Activated CD4-positive, alpha-beta memory T cell treated with anti-CD3 and anti-CD28 coated beads for 36 hours (primary cell): ENCODE results near the gene TAF1A. TPM values are rescaled to one million over a fixed set of nuclear protein-coding genes. Genes with fewer than 3 reads are reported as not detected.

Source experiments
- CTCF ChIA-PET: fragments of 350-600 bp; sonication (Branson Sonifier 250); formaldehyde crosslinking; loops from one replicate; lab custom pipeline; 2021; ENCODE audit warnings: antibody characterized with exemption, inconsistent platforms; lab: Charles Lee
- POLR2A ChIA-PET: fragments of 350-600 bp; sonication (Branson Sonifier 250); formaldehyde crosslinking; loops from one replicate; lab custom pipeline; 2021; ENCODE audit warnings: antibody characterized with exemption; lab: Charles Lee
- DNase-seq: peaks from one replicate; pipeline ENCODE4 v3.0.0-alpha.2; 2020
- H3K27ac Mint-ChIP-seq: one replicate; pipeline ENCODE4 v1.8.0; 2021; ENCODE audit warnings: mixed read lengths
- H3K27me3 Mint-ChIP-seq: one replicate; pipeline ENCODE4 v1.8.0; 2021; ENCODE audit warnings: mixed read lengths
- H3K36me3 Mint-ChIP-seq: one replicate; pipeline ENCODE4 v1.8.0; 2021; ENCODE audit warnings: mixed read lengths
- H3K4me1 Mint-ChIP-seq: one replicate; pipeline ENCODE4 v1.8.0; 2021; ENCODE audit warnings: low read depth, mixed read lengths
- H3K4me3 Mint-ChIP-seq: one replicate; pipeline ENCODE4 v1.8.0; 2021; ENCODE audit warnings: mild to moderate bottlenecking, mixed read lengths
- H3K9me3 Mint-ChIP-seq: one replicate; pipeline ENCODE4 v1.8.0; 2021; ENCODE audit warnings: mixed read lengths
- intact Hi-C: fragments of 100-400 bp; cut with micrococcal nuclease; formaldehyde crosslinking; loops from one replicate; pipeline ENCODE4 v1.15.1; 2023
- total RNA-seq, 2 experiments: library from RNA; stranded (reverse); gene quantifications; one replicate each; pipeline ENCODE4 v1.2.3, GENCODE V29; 2021

TAF1A gene
- total RNA-seq = 10 to 100 TPM; 19.1 to 19.6 TPM

DNA sequence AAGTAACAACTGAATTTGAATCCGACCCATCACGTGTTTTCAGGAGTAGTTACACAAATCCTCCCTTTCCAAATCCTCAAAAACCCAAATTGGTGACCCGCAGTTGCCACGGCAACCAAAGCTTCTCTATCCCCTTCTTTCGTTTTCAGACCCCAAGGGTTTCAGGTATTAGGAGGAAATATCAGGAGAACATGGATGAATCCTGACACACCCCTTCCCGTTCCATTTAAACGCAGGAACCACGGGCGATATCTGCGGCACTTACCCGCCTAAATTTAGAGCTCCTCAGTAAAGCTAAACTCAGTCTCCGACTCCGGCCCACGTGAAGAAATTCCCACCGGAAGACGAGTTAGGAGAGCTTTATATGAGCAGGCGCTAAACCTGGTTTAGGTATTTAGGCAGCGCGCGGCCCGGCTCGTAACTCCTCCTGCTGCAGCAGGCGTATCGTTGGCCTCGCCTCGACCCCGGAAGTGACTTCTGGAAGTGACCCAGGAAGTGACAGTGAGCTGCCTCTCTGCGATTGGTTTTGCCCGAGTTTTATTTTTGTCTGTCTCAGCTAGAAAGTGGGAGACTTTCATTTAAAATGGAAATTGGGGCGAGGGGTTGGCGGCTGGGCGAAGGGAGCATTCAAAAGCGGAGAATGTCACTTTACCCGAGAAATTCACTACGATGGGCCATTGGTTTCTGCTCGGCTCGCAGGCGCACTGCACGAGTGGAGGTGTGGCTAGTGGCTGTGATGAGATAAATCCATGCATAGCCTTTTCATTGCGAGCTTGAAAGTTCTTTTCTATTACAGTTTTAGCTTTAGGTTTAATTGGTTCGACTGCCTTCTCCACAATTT is at the start of gene TAF1A:
TSS of gene TAF1A (minus strand) at position 472 of the 841 bp plus-strand sequence.
- Mint-ChIP-seq H3K9me3 (no peaks in the 10 kb centered on the region), H3K27ac (peak within 1 kb of the TSS; percentile 96), H3K4me1 (peaks cover 45% of the 10 kb centered on the region), H3K27me3 (no peaks in the 10 kb centered on the region), H3K36me3 (peaks cover 29% of the 10 kb centered on the region), H3K4me3 (peak within 1 kb of the TSS; percentile 97)
- CTCF ChIA-PET = interaction anchor here (0.8 to 3.5 kb wide), 5 partner anchors 31 to 500 kb away, joined by 3 to 27 read pairs (median 5); no protein-coding TSS in a partner anchor
- intact Hi-C loops = loop anchor here (1.0 to 2.0 kb wide), 4 partner anchors 28 to 125 kb away; partner anchors contain the start of genes AIDA and BROX
- POLR2A ChIA-PET = interaction anchor here (1.1 to 2.2 kb wide), 6 partner anchors 10 to 123 kb away, joined by 3 to 9 read pairs (median 5); partner anchors contain the start of genes AIDA and BROX
- DNase-seq = peak; percentile 92

DNA sequence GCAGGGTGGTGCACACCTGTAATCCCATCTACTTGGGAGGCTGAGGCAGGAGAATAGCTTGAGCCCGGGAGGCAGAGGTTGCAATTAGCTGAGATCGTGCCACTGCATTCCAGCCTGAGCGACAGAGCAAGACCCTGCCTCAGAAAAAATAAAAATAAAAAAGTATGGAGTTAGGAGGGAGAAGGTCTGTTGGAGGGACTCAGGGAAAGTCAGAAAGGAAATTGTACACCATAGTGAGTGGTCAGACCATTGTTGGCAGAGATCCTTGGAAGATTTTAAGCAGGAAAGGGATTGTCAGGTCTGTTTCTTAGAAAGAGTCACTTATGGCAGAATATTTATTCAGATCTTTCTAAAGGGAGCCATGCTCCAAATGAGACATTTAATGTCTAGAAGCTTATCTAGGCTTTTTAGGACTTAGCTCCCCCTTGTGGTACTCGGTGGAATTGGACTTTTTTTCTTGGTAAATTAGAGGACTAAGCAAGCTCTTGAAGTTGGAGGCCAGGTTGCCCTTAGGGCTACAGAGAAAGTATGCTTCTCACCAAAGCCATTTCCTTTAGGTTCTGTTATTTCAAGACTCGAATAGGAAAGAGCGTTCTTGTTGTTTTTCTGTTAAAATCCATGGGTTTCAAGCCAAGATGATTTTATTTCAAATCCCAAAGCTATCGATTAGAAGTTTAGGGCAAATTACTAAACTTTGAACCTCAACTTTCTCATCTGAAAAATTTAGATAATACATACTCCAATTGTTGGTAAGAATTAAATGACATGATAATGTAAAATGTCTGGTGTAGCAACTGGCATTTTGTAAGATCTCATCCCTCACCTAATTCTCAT is 44.7 kb upstream of the TAF1A start:
- Mint-ChIP-seq H3K4me3 (no peak overlapping the region), H3K4me1 (peaks cover 2% of the 10 kb centered on the region), H3K27ac (no peak overlapping the region), H3K36me3 (peaks cover 22% of the 10 kb centered on the region), H3K27me3 (no peaks in the 10 kb centered on the region), H3K9me3 (no peaks in the 10 kb centered on the region)
- ChIA-PET CTCF (interaction anchor here (0.6 to 3.4 kb wide), 38 partner anchors 10 to 1700 kb away, joined by 3 to 56 read pairs (median 4); partner anchors contain the start of gene TAF1A), POLR2A (interaction anchor here (0.7 to 1.2 kb wide), 3 partner anchors 10 to 78 kb away, joined by 3 to 5 read pairs (median 5); partner anchors contain the start of gene TAF1A)
- peak; percentile 33 for DNase-seq
- intact Hi-C loops = loop anchor here (1.0 kb wide), 1 partner anchor 169 kb away; no protein-coding TSS in a partner anchor

DNA sequence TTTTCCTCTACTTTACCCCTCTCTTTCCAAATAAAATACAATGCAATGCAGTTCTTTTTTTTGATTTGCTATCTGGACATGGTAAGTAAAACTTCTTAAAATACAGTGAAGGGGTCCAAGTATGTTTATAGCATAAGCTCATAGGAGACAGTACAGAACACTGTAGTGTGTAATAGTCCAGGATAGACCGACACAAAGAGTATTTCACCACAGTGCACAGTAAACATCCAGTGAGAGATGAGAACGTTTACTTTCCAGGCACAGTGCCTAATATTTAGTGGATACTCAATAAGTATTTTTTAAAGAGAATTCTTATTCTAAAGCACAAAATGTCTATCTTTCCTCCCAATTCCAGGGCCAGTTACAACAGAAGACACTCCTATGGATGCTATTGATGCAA is 43.0 kb upstream of the TAF1A start:
- H3K27ac Mint-ChIP-seq = no peak overlapping the region
- POLR2A ChIA-PET = no interaction called here
- no peak overlapping the region for H3K4me3 Mint-ChIP-seq
- H3K9me3 Mint-ChIP-seq = no peaks in the 10 kb centered on the region
- intact Hi-C loops = no loop called here
- DNase-seq = no peak
- H3K4me1 Mint-ChIP-seq = peaks cover 2% of the 10 kb centered on the region
- peaks cover 30% of the 10 kb centered on the region for H3K36me3 Mint-ChIP-seq
- CTCF ChIA-PET = interaction anchor here (3.4 kb wide), 1 partner anchor 168 kb away, joined by 56 read pairs; no protein-coding TSS in a partner anchor
- H3K27me3 Mint-ChIP-seq = no peaks in the 10 kb centered on the region

DNA sequence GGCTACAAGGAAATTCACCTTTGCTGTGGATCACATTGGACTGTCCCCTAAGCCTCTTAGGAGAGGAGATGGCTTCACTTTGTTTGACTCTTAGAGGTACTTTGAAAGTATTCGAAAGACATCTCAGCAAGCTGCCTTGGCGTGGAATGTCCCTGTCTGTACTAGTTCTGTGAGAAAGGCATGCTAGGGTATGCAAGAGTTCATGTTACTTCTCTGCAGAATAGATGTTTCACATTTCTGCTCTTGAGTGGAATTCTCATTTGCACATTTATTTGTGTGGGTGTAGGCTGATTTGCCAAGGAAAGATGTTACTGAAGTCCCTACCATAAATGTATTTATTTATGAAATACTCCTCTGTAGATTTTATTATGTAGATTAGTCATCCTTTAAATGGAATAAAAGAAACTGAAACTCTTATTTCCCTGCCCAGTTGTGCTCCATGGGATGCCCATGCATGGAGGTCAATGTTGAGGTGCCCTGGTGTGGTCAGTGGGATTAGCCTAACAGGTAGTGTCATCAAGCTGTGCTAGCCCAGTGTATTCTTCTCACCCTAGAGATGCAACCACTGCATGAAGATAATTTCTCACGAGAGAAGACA is 42.0 kb upstream of the TAF1A start:
- intact Hi-C loops = no loop called here
- Mint-ChIP-seq H3K27ac (no peak overlapping the region), H3K27me3 (no peaks in the 10 kb centered on the region), H3K9me3 (no peaks in the 10 kb centered on the region), H3K4me3 (no peak overlapping the region), H3K4me1 (peaks cover 2% of the 10 kb centered on the region), H3K36me3 (peaks cover 34% of the 10 kb centered on the region)
- ChIA-PET CTCF (interaction anchor here (3.4 kb wide), 1 partner anchor 167 kb away, joined by 56 read pairs; no protein-coding TSS in a partner anchor), POLR2A (no interaction called here)
- DNase-seq = no peak

DNA sequence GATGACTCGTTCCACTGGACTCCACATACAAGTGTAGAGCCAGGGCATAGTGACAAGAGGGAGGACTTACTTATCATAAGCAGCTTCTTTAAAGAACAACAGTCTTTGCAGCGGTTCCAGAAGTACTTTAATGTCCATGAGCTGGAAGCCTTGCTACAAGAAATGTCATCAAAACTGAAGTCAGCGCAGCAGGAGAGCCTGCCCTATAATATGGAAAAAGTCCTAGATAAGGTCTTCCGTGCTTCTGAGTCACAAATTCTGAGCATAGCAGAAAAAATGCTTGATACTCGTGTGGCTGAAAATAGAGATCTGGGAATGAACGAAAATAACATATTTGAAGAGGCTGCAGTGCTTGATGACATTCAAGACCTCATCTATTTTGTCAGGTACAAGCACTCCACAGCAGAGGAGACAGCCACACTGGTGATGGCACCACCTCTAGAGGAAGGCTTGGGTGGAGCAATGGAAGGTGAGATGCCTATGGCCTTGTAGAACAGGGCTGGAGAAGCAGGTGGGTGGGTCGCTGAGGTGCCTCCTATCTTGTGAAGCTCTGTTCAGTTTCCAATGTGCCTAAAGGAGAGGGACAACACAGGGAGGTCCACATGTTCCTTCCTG is 40.3 kb upstream of the TAF1A start:
- Mint-ChIP-seq H3K36me3 (peaks cover 29% of the 10 kb centered on the region), H3K27me3 (no peaks in the 10 kb centered on the region), H3K4me1 (peaks cover 2% of the 10 kb centered on the region), H3K9me3 (no peaks in the 10 kb centered on the region), H3K4me3 (no peak overlapping the region), H3K27ac (no peak overlapping the region)
- ChIA-PET CTCF (no interaction called here), POLR2A (no interaction called here)
- no peak for DNase-seq
- intact Hi-C loops = no loop called here

DNA sequence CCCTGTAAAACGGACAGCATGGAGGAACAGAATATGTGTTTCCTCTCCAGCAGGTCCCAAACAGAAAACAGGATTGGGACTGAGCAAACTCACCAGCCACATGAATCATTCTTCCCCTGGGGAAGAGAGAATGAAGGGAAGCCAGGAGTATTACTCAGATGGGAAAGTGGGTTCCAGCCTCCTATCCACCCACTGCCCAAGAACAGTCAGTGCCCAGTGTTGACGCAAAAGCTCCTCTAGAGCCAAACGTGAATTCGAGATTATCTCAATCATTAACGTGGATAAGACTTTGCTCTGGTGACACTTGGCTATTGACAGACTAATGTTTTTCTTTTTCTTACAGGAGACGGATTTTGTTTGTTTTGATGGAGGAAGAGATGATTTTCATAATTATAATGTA is 37.5 kb upstream of the TAF1A start:
- intact Hi-C loops = no loop called here
- POLR2A ChIA-PET = no interaction called here
- H3K36me3 Mint-ChIP-seq = peaks cover 34% of the 10 kb centered on the region
- CTCF ChIA-PET = interaction anchor here (1.0 to 3.2 kb wide), 2 partner anchors 162 to 606 kb away, joined by 3 to 10 read pairs; no protein-coding TSS in a partner anchor
- H3K27ac Mint-ChIP-seq = no peak overlapping the region
- no peak overlapping the region for H3K4me3 Mint-ChIP-seq
- H3K4me1 Mint-ChIP-seq = no peaks in the 10 kb centered on the region
- no peaks in the 10 kb centered on the region for H3K9me3 Mint-ChIP-seq
- no peak for DNase-seq
- H3K27me3 Mint-ChIP-seq = no peaks in the 10 kb centered on the region

DNA sequence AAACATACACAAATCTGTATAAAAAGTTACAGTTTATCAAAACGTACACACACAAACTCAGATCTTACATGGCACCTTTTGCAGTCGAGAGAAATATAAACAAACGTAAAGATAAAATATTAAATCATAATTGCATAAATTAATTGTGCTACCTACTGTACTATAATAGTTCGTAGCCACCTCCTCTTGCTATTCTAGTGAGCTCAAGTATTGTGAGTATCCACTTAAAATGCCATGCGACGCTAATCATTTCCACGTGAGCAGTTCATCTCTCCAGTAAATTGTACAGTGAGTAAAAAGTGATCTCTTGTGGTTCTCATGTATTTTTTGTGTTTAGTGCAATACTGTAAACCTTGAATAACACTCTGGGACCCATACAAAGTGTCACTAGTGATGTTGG is 34.5 kb upstream of the TAF1A start:
- ChIA-PET CTCF (interaction anchor here (3.0 to 3.2 kb wide), 2 partner anchors 10 to 159 kb away, joined by 10 to 13 read pairs; no protein-coding TSS in a partner anchor), POLR2A (no interaction called here)
- H3K4me1 Mint-ChIP-seq = peaks cover 20% of the 10 kb centered on the region
- no peak overlapping the region for H3K27ac Mint-ChIP-seq
- H3K4me3 Mint-ChIP-seq = no peak overlapping the region
- DNase-seq = no peak
- intact Hi-C loops = no loop called here
- H3K27me3 Mint-ChIP-seq = no peaks in the 10 kb centered on the region
- peaks cover 29% of the 10 kb centered on the region for H3K36me3 Mint-ChIP-seq
- no peaks in the 10 kb centered on the region for H3K9me3 Mint-ChIP-seq

DNA sequence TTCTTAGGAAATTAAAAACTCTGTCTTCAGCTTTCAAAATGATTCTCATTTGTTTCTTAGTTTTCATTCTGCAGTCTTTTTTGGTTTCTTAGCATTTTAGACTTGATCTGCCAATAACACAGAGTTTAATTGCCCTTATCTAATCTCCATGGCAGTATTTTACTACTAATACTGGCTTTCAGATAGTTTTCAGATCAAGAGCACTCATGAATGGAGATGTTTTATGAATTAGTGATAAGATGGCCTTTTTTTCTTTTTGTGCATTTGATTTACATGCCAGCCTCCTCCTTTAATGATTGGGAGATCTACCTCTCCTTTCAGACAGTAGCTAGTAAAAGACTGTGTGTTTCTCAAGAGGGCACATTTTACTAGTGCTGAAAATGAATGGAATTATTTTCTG is 33.7 kb upstream of the TAF1A start:
- Mint-ChIP-seq H3K36me3 (peaks cover 27% of the 10 kb centered on the region), H3K27me3 (no peaks in the 10 kb centered on the region), H3K4me1 (peaks cover 24% of the 10 kb centered on the region), H3K9me3 (no peaks in the 10 kb centered on the region), H3K4me3 (no peak overlapping the region), H3K27ac (no peak overlapping the region)
- ChIA-PET CTCF (interaction anchor here (3.0 kb wide), 1 partner anchor 11 kb away, joined by 13 read pairs; no protein-coding TSS in a partner anchor), POLR2A (no interaction called here)
- DNase-seq = no peak
- intact Hi-C loops = no loop called here

DNA sequence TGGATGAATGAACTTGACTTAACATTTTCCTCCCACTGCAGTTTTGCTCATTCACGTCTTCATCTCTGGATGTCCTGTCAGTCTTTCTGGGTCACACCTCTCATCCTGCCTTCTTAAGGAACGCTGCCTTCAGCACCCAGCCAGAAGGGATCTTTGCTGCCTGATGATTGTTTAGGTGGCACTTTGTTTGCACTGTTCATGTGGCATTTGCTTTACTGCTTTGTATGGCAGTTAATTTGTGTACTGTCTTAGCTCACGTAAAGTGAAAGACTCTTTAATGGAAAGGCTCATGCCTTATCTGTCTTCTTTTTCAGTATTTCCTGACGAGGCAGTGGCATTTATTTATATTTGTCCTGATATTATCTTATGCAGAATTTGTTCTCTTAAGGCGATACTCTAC is 33.0 kb upstream of the TAF1A start:
- Mint-ChIP-seq H3K9me3 (no peaks in the 10 kb centered on the region), H3K27ac (no peak overlapping the region), H3K27me3 (no peaks in the 10 kb centered on the region), H3K36me3 (peaks cover 21% of the 10 kb centered on the region), H3K4me3 (no peak overlapping the region), H3K4me1 (peaks cover 24% of the 10 kb centered on the region)
- no peak for DNase-seq
- ChIA-PET POLR2A (no interaction called here), CTCF (interaction anchor here (3.0 kb wide), 1 partner anchor 11 kb away, joined by 13 read pairs; no protein-coding TSS in a partner anchor)
- intact Hi-C loops = no loop called here

DNA sequence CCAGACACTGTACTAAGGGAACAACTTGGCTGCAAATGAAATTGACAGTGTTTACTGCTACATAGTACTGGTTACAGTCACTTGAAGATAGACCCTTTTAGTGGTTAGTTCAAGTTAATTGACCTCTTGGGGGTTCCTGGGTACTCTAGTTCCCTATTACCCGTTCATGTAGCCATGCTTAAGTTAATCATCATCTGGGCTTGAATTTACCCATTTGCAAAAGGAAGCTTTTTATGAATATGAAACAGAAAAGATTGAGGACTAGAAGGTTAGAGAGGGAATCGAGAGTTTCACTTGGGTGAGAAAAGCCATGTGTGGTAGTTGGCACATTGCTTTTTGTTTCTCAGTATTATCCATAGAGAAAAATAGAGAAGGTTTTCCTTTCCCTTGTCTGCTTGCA is 30.8 kb upstream of the TAF1A start:
- no peak overlapping the region for H3K4me3 Mint-ChIP-seq
- ChIA-PET POLR2A (interaction anchor here (1.0 to 1.2 kb wide), 2 partner anchors 24 to 35 kb away, joined by 4 read pairs; no protein-coding TSS in a partner anchor), CTCF (interaction anchor here (0.7 to 3.5 kb wide), 4 partner anchors 14 to 513 kb away, joined by 3 to 15 read pairs (median 7); partner anchors contain the start of gene TAF1A)
- H3K27me3 Mint-ChIP-seq = peaks cover 1% of the 10 kb centered on the region
- H3K36me3 Mint-ChIP-seq = peaks cover 10% of the 10 kb centered on the region
- no peak for DNase-seq
- H3K9me3 Mint-ChIP-seq = no peaks in the 10 kb centered on the region
- intact Hi-C loops = no loop called here
- no peak overlapping the region for H3K27ac Mint-ChIP-seq
- H3K4me1 Mint-ChIP-seq = peaks cover 24% of the 10 kb centered on the region
